H1 (cell line): ENCODE results near the gene GPR87. TPM values are rescaled to one million over a fixed set of nuclear protein-coding genes. Genes with fewer than 3 reads are reported as not detected.

Source experiments
- EZH2 ChIP-seq: fragments of 200-600 bp; sonication (generic); IDR thresholded peaks from 2 replicates; pipeline ENCODE4 v1.7.1; 2012; ENCODE audit warnings: low read depth, mild to moderate bottlenecking, moderate library complexity, low read length, inconsistent platforms; ENCODE audit not compliant: severe bottlenecking
- KDM5A ChIP-seq: fragments of 200-600 bp; IDR thresholded peaks from 2 replicates; pipeline ENCODE4 v1.7.1; 2012; ENCODE audit warnings: mild to moderate bottlenecking, low read length, inconsistent platforms, mixed read lengths
- polyA plus RNA-seq, 7 experiments: library from polyadenylated mRNA; depleted of rRNA in 3 of 7; stranded (reverse) in 5 of 7; unstranded in 2 of 7; fragments of >200 nt in 5 of 7; fragments of 200-250 nt in 2 of 7; gene quantifications; 1 replicate in 5 of 7; 2 replicates in 1 of 7; 4 replicates in 1 of 7; pipeline versions ENCODE4 v1.2.1 to v1.2.3, GENCODE V29; 2011 to 2013; ENCODE audit warnings: missing spikeins in 2 of 7, mixed read lengths in 2 of 7
- total RNA-seq: library from RNA; stranded (reverse); fragmentation: NEBNext Ultra II Directional; extraction: Animal tissue kit (Norgen Biotek cat#: 25700); gene quantifications from 2 replicates; pipeline ENCODE4 v1.2.1, GENCODE V29; 2021
- TF ChIP-seq, protein P1 (sequence below): fragments of 300-600 bp; sonication (generic); IDR thresholded peaks from 2 replicates; pipeline ENCODE4 v1.7.1; 2012; ENCODE audit warnings: low read length, moderate library complexity, mild to moderate bottlenecking, inconsistent platforms; ENCODE audit not compliant: insufficient replicate concordance
- TF ChIP-seq, protein P2 (sequence below): IDR thresholded peaks from 2 replicates; pipeline ENCODE4 v1.6.1; 2011; ENCODE audit warnings: low read length, improper control_type of control experiment
- TF ChIP-seq, protein P3 (sequence below), 3 experiments: IDR thresholded peaks; 1 replicate in 2 of 3; 2 replicates in 1 of 3; pipeline versions ENCODE4 v1.5.1 to v1.6.1; 2011; ENCODE audit warnings: low read length in 3 of 3, mild to moderate bottlenecking in 3 of 3, inconsistent platforms in 2 of 3, low read depth in 1 of 3, moderate library complexity in 1 of 3; ENCODE audit not compliant: insufficient read depth in 1 of 3; ENCODE audit errors: control extremely low read depth in 1 of 3

The GPR87 gene
- total and polyA plus RNA-seq, 2 of the 8 experiments (the other 6 are each of a cell fraction or from before 2014, with no cell fraction given) = 0.05 TPM; not detected in 1

DNA sequence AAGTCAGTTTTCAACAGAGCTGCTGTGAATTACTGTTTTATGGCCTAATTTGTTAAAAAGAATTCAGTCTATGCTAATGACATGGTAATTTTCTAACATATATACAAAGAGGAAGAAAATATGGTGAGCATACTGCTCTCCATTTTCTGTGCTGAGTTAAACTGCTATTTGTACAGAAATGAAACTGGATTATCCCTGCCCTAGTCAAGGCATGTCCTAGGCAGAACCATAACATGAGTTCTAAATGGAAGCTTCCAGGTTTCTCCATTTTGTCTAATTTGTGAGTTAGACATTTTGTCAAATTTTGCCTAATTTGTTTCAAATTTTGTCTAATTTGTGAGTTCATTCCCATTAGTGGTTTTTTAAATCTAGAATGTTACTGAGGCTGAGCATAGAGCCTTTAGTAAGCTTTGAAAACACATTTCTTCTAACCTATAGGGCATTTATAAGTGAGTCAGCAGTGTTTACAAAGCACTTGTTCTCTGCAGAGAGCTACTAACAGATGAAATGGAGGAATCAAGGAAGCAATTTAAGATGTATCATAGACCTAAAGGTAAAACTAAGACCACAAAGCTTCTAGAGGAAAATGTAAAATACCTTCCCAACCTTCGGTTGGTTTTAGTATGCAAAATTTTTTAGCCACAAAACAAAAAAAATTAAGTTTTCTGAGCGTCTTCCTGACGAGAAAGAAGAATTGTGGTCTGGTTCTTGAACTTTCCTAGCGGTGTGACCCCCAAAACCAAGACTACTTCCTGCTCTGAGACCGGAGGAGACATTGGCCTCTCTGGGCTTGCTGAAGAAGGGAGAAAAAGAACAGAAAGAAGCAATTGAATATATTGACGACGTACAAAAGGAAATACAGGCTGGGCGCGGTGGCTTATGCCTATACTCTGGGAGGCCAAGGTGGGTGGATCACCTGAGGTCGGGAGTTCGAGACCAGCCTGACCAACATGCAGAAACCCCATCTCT, 48.1 kb downstream of the GPR87 start (continued):
- TF ChIP-seq, protein P1, sequence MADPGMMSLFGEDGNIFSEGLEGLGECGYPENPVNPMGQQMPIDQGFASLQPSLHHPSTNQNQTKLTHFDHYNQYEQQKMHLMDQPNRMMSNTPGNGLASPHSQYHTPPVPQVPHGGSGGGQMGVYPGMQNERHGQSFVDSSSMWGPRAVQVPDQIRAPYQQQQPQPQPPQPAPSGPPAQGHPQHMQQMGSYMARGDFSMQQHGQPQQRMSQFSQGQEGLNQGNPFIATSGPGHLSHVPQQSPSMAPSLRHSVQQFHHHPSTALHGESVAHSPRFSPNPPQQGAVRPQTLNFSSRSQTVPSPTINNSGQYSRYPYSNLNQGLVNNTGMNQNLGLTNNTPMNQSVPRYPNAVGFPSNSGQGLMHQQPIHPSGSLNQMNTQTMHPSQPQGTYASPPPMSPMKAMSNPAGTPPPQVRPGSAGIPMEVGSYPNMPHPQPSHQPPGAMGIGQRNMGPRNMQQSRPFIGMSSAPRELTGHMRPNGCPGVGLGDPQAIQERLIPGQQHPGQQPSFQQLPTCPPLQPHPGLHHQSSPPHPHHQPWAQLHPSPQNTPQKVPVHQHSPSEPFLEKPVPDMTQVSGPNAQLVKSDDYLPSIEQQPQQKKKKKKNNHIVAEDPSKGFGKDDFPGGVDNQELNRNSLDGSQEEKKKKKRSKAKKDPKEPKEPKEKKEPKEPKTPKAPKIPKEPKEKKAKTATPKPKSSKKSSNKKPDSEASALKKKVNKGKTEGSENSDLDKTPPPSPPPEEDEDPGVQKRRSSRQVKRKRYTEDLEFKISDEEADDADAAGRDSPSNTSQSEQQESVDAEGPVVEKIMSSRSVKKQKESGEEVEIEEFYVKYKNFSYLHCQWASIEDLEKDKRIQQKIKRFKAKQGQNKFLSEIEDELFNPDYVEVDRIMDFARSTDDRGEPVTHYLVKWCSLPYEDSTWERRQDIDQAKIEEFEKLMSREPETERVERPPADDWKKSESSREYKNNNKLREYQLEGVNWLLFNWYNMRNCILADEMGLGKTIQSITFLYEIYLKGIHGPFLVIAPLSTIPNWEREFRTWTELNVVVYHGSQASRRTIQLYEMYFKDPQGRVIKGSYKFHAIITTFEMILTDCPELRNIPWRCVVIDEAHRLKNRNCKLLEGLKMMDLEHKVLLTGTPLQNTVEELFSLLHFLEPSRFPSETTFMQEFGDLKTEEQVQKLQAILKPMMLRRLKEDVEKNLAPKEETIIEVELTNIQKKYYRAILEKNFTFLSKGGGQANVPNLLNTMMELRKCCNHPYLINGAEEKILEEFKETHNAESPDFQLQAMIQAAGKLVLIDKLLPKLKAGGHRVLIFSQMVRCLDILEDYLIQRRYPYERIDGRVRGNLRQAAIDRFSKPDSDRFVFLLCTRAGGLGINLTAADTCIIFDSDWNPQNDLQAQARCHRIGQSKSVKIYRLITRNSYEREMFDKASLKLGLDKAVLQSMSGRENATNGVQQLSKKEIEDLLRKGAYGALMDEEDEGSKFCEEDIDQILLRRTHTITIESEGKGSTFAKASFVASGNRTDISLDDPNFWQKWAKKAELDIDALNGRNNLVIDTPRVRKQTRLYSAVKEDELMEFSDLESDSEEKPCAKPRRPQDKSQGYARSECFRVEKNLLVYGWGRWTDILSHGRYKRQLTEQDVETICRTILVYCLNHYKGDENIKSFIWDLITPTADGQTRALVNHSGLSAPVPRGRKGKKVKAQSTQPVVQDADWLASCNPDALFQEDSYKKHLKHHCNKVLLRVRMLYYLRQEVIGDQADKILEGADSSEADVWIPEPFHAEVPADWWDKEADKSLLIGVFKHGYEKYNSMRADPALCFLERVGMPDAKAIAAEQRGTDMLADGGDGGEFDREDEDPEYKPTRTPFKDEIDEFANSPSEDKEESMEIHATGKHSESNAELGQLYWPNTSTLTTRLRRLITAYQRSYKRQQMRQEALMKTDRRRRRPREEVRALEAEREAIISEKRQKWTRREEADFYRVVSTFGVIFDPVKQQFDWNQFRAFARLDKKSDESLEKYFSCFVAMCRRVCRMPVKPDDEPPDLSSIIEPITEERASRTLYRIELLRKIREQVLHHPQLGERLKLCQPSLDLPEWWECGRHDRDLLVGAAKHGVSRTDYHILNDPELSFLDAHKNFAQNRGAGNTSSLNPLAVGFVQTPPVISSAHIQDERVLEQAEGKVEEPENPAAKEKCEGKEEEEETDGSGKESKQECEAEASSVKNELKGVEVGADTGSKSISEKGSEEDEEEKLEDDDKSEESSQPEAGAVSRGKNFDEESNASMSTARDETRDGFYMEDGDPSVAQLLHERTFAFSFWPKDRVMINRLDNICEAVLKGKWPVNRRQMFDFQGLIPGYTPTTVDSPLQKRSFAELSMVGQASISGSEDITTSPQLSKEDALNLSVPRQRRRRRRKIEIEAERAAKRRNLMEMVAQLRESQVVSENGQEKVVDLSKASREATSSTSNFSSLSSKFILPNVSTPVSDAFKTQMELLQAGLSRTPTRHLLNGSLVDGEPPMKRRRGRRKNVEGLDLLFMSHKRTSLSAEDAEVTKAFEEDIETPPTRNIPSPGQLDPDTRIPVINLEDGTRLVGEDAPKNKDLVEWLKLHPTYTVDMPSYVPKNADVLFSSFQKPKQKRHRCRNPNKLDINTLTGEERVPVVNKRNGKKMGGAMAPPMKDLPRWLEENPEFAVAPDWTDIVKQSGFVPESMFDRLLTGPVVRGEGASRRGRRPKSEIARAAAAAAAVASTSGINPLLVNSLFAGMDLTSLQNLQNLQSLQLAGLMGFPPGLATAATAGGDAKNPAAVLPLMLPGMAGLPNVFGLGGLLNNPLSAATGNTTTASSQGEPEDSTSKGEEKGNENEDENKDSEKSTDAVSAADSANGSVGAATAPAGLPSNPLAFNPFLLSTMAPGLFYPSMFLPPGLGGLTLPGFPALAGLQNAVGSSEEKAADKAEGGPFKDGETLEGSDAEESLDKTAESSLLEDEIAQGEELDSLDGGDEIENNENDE = no peak
- TF ChIP-seq KDM5A = no peak
- TF ChIP-seq, protein P2, sequence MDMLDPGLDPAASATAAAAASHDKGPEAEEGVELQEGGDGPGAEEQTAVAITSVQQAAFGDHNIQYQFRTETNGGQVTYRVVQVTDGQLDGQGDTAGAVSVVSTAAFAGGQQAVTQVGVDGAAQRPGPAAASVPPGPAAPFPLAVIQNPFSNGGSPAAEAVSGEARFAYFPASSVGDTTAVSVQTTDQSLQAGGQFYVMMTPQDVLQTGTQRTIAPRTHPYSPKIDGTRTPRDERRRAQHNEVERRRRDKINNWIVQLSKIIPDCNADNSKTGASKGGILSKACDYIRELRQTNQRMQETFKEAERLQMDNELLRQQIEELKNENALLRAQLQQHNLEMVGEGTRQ = no peak
- TF ChIP-seq EZH2 = no peak
- TF ChIP-seq, protein P3, sequence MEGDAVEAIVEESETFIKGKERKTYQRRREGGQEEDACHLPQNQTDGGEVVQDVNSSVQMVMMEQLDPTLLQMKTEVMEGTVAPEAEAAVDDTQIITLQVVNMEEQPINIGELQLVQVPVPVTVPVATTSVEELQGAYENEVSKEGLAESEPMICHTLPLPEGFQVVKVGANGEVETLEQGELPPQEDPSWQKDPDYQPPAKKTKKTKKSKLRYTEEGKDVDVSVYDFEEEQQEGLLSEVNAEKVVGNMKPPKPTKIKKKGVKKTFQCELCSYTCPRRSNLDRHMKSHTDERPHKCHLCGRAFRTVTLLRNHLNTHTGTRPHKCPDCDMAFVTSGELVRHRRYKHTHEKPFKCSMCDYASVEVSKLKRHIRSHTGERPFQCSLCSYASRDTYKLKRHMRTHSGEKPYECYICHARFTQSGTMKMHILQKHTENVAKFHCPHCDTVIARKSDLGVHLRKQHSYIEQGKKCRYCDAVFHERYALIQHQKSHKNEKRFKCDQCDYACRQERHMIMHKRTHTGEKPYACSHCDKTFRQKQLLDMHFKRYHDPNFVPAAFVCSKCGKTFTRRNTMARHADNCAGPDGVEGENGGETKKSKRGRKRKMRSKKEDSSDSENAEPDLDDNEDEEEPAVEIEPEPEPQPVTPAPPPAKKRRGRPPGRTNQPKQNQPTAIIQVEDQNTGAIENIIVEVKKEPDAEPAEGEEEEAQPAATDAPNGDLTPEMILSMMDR (IDR thresholded peaks at IDR 0.05; ENCODE audit: control extremely low read depth in 1 of 3, insufficient read depth in 1 of 3, low read depth in 1 of 3, low read length in 3 of 3) = no peak
